GM21515 (cell line): ENCODE measurements around the gene GPC6.

Experiments
- ATAC-seq: cut with Tn5 transposase; IDR thresholded peaks from one replicate; pipeline ENCODE4 v1.9.1; 2021; ENCODE audit not compliant: unreplicated experiment

Gene GPC6

DNA sequence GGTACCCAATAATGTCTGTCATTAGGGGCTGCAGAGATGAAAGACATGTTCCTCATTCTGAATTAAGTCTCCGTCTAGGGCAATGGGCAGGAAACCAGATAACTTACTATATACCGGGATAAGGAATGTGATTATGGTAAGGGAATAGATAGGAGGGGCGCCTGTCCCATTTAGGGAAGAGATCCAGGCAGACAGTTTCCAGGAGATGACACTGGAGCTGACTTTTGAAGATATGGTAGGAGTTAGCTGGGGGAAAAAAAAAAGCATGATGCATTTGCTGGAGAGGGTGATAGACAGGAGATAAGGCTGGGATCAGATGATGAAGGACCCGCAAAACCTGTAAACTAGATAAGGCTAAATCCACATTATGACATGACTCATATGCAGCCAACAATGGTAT lies 912.2 kb downstream of the GPC6 start:
- no peak for ATAC-seq

- no peak for ATAC-seq
Observed at GRCh38 chr13:94139393-94139995, 912.9 kb downstream of the GPC6 start.

- no peak for ATAC-seq
Observed at GRCh38 chr13:94140027-94140426, 913.4 kb downstream of the GPC6 start.

DNA sequence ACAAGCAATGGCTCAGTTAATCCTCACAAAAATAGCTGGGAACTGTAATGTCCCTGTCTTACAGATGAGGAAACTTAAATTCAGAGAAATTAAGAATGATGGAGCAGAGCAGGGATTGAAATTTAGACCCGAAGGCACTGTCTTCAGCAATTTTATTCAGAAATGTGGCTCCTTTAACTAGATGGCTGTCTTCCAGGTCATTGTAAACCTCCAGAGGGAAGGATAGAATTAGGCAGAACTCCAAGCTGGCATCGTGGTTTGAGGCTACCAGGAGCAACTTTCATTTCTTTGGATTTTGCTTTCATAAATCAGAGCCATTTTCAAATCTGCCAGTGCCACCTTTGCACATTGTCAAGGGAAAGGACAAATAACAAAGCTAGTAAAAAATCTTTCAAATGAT lies 913.9 kb downstream of the GPC6 start:
- ATAC-seq, result no peak

DNA sequence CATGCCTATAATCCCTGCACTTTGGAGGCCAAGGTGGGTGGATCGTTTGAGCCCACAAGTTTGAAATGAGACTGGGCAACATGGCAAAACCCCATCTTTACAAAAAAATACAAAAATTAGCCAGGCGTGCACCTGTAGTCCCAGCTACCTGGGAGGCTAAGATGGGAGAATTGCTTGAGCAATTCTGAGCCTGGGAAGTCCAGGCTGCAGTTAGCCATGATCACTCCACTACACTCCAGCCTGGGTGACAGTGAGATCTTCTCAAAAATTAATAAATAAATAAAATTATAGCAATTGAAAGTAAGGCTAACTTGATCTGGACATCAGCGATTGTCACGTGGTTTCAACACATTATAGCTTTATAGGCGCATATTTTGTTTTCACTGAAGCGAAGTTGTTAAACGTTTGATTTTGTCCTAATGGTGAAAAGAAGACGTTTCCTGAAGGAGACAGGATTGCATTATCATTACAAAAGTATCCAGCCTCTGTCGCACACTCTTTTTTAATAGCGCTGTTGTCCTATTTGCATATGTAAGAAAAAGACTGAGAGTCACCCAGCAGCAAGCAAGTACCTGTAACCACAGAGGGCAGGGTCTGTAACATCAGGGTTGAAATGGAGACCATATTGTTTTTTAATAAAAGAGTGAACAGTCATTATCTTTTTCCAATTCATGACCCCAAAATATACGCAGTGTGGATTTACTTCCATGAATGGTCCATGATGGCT lies 917.2 kb downstream of the GPC6 start:
- ATAC-seq, result no peak

DNA sequence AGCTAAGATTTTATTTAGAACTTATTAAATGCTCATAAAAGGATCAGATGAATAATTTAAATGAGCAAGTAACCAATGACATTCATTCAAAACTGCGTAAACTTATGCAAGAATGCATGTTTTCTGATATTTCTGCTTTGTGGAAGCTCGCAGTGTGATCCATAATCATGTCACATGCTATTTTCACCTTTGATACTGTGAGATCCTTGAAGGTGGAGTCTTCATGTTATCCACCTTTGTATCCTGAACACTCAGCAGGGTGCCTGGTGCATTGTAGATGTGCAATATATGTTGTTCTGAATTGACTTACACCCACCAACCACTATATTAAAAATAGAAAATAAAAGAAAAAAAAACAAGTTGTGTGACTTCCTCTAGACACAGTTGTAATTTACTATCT lies 919.4 kb downstream of the GPC6 start:
- ATAC-seq, result no peak

- no peak for ATAC-seq
Observed at GRCh38 chr13:94153586-94153985, 927.0 kb downstream of the GPC6 start.

DNA sequence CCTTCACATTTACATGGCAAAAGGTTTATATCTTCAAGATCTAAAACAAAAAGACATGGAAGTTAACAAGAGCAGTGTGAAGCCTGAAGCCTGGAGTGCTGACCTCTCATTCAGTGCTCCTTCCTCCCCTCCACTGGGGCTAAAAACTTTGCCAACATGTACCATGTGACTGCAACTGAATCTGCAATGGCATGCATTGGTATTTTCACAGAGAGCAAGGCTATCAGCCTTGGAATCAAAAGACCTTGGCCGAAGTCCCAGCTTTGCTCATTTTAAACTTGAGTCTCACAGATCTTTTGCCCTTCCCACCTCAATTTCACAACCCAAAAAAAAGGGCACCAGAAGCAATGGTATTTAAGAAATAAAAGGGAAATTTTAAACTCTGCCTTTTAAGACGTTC lies 927.8 kb downstream of the GPC6 start:
- ATAC-seq, result no peak

DNA sequence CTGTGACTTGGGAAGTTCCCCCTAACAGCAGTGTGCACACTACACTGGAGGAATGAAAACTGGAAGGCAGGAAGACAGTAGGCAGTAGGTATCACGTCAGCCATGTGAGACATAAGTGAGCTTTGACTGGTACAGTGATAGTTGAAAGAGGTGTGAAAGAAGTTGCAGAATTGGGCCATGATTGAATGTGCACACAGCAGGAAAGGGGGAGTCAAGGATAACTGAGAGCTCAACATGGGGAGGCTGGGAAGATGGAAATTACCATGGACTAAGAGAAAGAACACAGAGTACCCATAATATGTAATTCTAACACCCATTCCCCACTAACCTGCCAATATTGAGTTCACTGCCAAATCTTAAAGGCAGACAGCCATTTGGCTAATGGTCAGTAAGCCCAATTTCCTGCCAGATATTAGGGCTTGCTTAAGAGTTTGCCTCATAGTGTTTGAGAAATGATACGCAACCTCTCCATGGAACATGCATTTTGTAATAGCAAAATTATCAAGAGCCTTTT lies 931.2 kb downstream of the GPC6 start:
- no peak for ATAC-seq

DNA sequence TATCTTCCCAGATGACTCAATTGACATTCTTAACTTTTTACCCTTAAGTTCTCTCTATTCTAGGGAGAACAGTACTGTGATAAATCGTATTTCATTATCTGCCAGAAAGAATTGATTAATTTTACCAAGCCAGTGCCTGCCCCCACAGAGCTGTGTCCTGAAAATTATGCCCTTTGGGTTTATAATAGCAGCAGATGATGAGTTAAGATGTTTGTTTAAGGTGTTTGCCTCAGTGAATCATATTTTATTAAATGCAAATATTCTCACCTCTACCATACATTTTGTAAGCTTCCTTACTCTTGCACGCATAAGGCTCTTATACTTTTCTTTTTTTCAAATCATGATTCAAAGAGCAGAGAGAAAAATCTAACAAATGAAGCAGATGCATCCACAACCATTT lies 934.3 kb downstream of the GPC6 start:
- no peak for ATAC-seq

DNA sequence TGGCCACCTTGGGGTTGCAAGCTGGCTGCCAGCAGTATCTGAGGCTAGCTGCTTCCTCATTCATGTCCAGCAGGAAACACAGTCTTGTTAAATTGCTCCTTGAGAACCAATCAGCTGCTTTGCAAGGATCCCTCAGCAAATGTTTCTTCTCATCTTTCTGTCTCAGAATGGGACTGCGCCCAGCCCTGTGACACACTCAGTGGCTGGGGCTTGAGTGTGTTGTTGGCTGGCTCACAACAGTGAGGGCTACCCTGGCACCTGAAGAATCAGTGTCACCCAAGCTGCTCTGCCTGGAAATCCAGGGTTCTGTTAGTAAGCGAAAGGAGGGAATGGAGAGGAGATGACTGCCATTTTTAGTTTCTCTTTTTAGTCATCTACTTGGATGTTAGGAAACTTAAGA lies 935.7 kb downstream of the GPC6 start:
- ATAC-seq, result no peak

DNA sequence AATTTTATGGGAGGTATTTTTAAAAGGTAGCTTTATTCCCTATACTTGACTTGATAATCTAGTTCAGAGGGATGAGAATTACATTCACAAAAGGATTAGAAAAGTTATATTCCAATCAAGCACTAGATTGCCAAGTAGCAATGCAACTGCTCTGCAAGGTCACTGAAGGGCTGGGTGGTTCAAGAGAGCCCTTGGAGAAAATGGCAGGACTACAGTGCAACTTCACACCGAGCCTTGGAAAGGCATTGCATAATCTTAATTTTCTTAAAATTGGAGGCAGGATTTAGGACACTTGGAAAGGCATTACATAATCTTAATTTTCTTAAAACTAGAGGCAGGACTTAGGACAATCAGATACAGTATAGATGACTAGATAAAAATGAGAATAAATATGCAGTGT lies 936.9 kb downstream of the GPC6 start:
- ATAC-seq, result no peak

DNA sequence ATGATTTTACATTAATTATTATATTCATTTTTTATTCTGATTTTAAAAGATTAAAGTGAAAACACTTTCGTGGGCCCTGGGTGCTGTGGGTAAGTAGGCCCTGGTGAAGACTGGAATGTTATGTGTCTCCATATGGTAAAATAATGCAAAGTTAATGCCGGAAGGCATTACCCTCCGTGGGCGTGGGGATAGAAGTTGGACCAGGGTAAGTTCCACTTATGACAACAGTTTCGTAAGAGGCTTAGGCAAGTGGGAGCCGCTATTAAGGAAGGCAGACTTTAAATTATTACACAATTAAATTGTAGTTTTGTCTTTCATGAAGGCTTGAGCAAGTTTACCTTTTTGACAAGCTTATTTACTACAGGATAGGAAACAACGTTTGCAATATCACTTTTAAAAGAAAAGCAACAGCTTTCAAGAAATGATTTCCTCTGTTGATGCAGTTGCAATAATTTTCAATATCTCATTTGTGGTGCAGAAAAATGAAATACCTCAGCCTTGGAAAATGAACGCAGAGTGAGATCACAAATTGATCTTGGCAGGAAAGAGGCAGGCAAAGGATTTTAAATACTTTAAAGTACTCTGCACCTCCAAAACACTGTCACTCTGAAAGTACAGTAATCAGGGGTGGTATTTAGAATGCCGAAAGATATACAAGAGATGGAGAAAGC lies 942.3 kb downstream of the GPC6 start:
- ATAC-seq, result no peak

- no peak for ATAC-seq
Observed at GRCh38 chr13:94169454-94170144, 943.0 kb downstream of the GPC6 start.

DNA sequence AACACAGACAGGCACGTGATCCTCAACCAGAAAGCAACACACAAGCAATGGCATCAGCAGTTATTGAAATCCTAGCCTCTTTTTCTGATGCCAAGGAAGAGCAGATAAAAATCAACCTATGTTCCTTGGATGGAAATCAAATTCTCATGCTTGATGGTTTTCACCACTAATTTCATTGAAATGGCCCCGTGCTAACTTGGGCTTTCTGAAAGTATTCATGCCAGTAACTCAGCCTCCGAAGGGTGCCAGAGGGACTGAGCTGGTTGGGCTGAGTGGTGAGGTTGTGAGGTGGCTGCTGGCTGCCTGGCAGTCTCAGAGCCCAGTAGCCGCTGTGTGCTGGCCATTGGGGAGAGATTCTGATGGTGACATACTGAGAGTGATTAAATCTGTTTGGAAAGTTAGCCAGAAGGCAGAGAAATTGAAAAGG lies 943.6 kb downstream of the GPC6 start:
- no peak for ATAC-seq

GRCh38 chr13:94172416-94172815 lies 945.8 kb downstream of the GPC6 start:
- ATAC-seq, result no peak

DNA sequence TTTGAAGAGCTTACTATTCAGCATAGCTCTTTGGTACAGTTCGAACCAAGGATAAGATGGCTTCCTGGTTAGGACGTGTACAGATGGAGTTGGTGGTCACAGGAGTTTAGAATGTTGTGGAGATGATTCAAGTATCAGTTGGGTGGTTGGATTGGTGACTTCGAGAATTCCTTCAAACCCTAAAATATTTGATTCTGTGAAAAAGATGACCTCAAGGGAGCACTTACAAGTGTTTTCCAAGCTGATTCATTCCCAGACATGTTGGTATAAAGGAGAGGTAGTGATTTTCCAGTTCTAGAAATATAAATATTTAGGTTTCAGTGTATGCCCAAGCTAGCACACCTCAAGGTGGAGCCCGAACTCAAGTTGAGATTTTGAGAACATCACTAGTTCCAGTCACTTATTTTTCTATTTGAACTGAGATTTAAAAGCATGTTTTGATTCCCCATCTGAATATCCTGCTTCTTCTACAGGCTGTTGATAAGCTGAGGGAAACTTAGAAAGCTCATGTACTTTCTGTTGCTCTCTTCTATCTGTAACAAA lies 946.8 kb downstream of the GPC6 start:
- no peak for ATAC-seq

- no peak for ATAC-seq
Observed at GRCh38 chr13:94174009-94174408, 947.4 kb downstream of the GPC6 start.

GRCh38 chr13:94175076-94175475 lies 948.5 kb downstream of the GPC6 start:
- no peak for ATAC-seq

GRCh38 chr13:94176561-94176960 lies 950.0 kb downstream of the GPC6 start:
- no peak for ATAC-seq

GRCh38 chr13:94177041-94177440 lies 950.4 kb downstream of the GPC6 start:
- no peak for ATAC-seq
